K562 (cell line): ENCODE results near the gene SPAG9. TPM values are rescaled to one million over a fixed set of nuclear protein-coding genes. Genes with fewer than 3 reads are reported as not detected.

Source experiments
- HIVEP1 ChIP-seq: fragments of 250-450 bp; sonication (Bioruptor Pico); IDR thresholded peaks from 2 replicates; pipeline ENCODE4 v1.4.0; 2020; ENCODE audit warnings: mild to moderate bottlenecking
- KAT2B ChIP-seq: IDR thresholded peaks from one replicate; pipeline ENCODE4 v1.6.1; 2012; ENCODE audit warnings: low read depth, mild to moderate bottlenecking, control low read depth, inconsistent platforms, low read length, moderate library complexity
- MYNN ChIP-seq, 2 experiments: sonication (generic); formaldehyde crosslinking in 1 of 2; IDR thresholded peaks; 2 replicates each; pipeline versions ENCODE4 v1.5.0 to v1.6.1; 2016 to 2020; ENCODE audit warnings: antibody characterized with exemption in 1 of 2, missing genetic modification reagents in 1 of 2
- NBN ChIP-seq: fragments of 450-650 bp; IDR thresholded peaks from 2 replicates; pipeline ENCODE4 v1.6.1; 2016; ENCODE audit warnings: low read depth, mild to moderate bottlenecking
- NCOA6 ChIP-seq: fragments of 450-650 bp; IDR thresholded peaks from 2 replicates; pipeline ENCODE4 v1.6.1; 2017; ENCODE audit warnings: mild to moderate bottlenecking
- NRF1 ChIP-seq, 2 experiments: fragments of 450-650 bp; IDR thresholded peaks in 1 of 2; conservative IDR thresholded peaks in 1 of 2; 2 replicates each; pipeline ENCODE4 v1.6.1; 2014; ENCODE audit warnings: mild to moderate bottlenecking in 2 of 2
- NUFIP1 ChIP-seq: fragments of 450-650 bp; IDR thresholded peaks from 2 replicates; pipeline ENCODE4 v1.6.1; 2018; ENCODE audit not compliant: partially characterized antibody
- POLR3A ChIP-seq: IDR thresholded peaks from 2 replicates; pipeline ENCODE4 v1.6.1; 2011; ENCODE audit warnings: borderline replicate concordance, mild to moderate bottlenecking, moderate library complexity; ENCODE audit not compliant: insufficient read length, insufficient read depth; ENCODE audit errors: extremely low read depth
- PTRF ChIP-seq: fragments of 450-650 bp; IDR thresholded peaks from 2 replicates; pipeline ENCODE4 v1.6.1; 2016; ENCODE audit warnings: mild to moderate bottlenecking, missing genetic modification characterization, missing compliant biosample characterization
- RREB1 ChIP-seq: fragments of 250-450 bp; sonication (Bioruptor Pico); IDR thresholded peaks from 2 replicates; pipeline ENCODE4 v1.4.0; 2020
- TCF7L2 ChIP-seq: fragments of 150-350 bp; IDR thresholded peaks from 2 replicates; pipeline ENCODE4 v1.6.1; 2016; ENCODE audit warnings: low read depth, mild to moderate bottlenecking, low read length, moderate library complexity
- ZC3H11A ChIP-seq: IDR thresholded peaks from 2 replicates; pipeline ENCODE4 v1.6.1; 2012; ENCODE audit warnings: low read depth, low read length, improper control_type of control experiment
- ZFX ChIP-seq: sonication (generic); formaldehyde crosslinking; IDR thresholded peaks from 2 replicates; pipeline ENCODE4 v1.8.0; 2022; ENCODE audit warnings: mild to moderate bottlenecking, missing genetic modification reagents, moderate library complexity
- ZNF146 ChIP-seq: IDR thresholded peaks from one replicate; pipeline ENCODE4 v1.6.1; 2018; ENCODE audit warnings: missing compliant biosample characterization; ENCODE audit not compliant: unreplicated experiment
- ZNF24 ChIP-seq: fragments of 450-650 bp; IDR thresholded peaks from 2 replicates; pipeline ENCODE4 v1.6.1; 2016
- ZNF696 ChIP-seq: fragments of 250-450 bp; sonication (Bioruptor Pico); conservative IDR thresholded peaks from 2 replicates; pipeline ENCODE4 v1.4.0; 2020; ENCODE audit warnings: mild to moderate bottlenecking, moderate library complexity
- ZNF785 ChIP-seq: fragments of 250-450 bp; sonication (Bioruptor Pico); IDR thresholded peaks from 2 replicates; pipeline ENCODE4 v1.4.0; 2020; ENCODE audit warnings: mild to moderate bottlenecking
- polyA plus RNA-seq, 8 experiments: library from polyadenylated mRNA; depleted of rRNA in 4 of 8; stranded (reverse) in 5 of 8; unstranded in 3 of 8; fragments of >200 nt; fragmentation: Nextera tagmentation in 2 of 8; fragmentation: Illumina TruSeq in 1 of 8; extraction: Ambion mirVana in 2 of 8; extraction: Trizol in 1 of 8; gene quantifications; 2 replicates each; pipeline versions ENCODE4 v1.2.1 to v1.2.3, GENCODE V29; 2011 to 2014; ENCODE audit warnings: inconsistent platforms in 1 of 8, missing spikeins in 1 of 8
- total RNA-seq, 7 experiments: library from RNA; depleted of rRNA in 6 of 7; stranded (reverse); fragments of >200 nt in 6 of 7; fragmentation: Illumina TruSeq in 2 of 7; extraction: Trizol in 2 of 7; gene quantifications; 2 replicates each; pipeline versions ENCODE4 v1.2.1 to v1.2.3, GENCODE V29; 2011 to 2021; ENCODE audit warnings: low replicate concordance in 1 of 7
- TF ChIP-seq, protein P1 (sequence below): fragments of 450-650 bp; formaldehyde crosslinking; IDR thresholded peaks from 2 replicates; pipeline ENCODE4 v1.4.0; 2020; ENCODE audit warnings: mild to moderate bottlenecking, moderate library complexity
- TF ChIP-seq, protein P2 (sequence below): sonication (generic); formaldehyde crosslinking; IDR thresholded peaks from 2 replicates; pipeline ENCODE4 v1.8.0; 2022; ENCODE audit warnings: mild to moderate bottlenecking, missing genetic modification reagents, borderline replicate concordance

SPAG9 gene
- total and polyA plus RNA-seq, 9 of the 15 experiments (the other 6 are each of a cell fraction or from before 2014, with no cell fraction given): 12.2 to 99.2 (median 58.2) TPM

DNA sequence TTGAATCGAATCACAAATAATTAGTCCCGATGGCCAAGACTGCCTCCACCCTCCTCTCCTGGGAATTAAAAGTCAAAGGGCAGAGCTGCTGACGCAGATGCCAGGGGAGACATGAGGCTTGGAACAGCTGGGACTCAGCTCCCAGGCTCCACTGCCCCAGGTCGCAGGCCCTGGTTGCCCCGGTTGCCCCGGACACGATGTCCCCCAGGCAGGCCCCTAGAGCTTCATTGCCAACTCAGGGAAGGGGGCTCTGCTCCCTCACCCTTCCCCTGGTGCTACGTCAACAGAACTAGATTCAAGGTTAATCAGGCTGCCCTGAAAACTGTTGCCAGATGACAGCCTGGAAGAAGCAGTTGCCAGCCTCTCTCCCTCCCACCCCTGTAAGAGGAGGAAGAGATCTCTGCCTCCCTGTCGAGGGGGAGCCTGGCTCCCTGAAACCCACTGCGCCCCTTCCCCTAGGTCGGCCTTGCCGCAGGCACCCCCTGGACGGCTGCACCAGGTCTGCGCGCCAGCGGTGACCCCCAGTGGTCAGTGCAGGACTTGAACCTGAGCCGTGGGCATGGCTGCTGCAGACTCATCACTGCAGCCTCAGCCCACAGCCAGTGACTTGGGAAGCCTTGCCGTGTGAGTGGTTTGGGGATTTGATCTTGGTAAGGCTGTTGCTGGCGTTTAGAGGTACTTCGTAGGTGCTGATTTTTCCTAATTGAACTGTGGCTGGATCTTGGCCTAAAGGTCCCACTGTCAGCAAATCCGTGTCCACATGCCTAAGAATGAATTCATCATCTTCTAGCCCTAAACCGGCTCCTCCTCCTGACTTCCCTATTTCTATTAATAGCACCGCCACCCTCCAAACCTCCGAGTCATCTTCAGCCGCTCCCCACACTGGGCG lies 170.4 kb downstream of the SPAG9 start (continued):
- no peak for TF ChIP-seq RREB1 (CRISPR knock-in tag)
- no peak for TF ChIP-seq ZNF696 (CRISPR knock-in tag)
- no peak for TF ChIP-seq TCF7L2
- TF ChIP-seq NUFIP1: no peak
- no peak for TF ChIP-seq HIVEP1
- TF ChIP-seq NCOA6: peak; percentile 79
- TF ChIP-seq ZNF785 (CRISPR knock-in tag): no peak
- no peak for TF ChIP-seq POLR3A
- TF ChIP-seq ZFX (CRISPR knock-in tag): peak; percentile 88
- TF ChIP-seq, protein P1, sequence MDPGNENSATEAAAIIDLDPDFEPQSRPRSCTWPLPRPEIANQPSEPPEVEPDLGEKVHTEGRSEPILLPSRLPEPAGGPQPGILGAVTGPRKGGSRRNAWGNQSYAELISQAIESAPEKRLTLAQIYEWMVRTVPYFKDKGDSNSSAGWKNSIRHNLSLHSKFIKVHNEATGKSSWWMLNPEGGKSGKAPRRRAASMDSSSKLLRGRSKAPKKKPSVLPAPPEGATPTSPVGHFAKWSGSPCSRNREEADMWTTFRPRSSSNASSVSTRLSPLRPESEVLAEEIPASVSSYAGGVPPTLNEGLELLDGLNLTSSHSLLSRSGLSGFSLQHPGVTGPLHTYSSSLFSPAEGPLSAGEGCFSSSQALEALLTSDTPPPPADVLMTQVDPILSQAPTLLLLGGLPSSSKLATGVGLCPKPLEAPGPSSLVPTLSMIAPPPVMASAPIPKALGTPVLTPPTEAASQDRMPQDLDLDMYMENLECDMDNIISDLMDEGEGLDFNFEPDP (CRISPR knock-in tag): no peak
- peak; percentile 13; the same call in 1 of the 2 replicates for TF ChIP-seq ZC3H11A
- no peak for TF ChIP-seq KAT2B
- TF ChIP-seq PTRF (tag): no peak
- peak in 1 of 2 experiments; percentile 36; a peak in 2 of 4 replicates for TF ChIP-seq NRF1 (conservative IDR thresholded peaks at IDR 0.05 in 1 of 2, IDR thresholded peaks at IDR 0.05 in 1 of 2)
- 0 out of 2 replicates have a peak, but pooled peaks have one; percentile 52 for TF ChIP-seq ZNF24
- TF ChIP-seq, protein P2, sequence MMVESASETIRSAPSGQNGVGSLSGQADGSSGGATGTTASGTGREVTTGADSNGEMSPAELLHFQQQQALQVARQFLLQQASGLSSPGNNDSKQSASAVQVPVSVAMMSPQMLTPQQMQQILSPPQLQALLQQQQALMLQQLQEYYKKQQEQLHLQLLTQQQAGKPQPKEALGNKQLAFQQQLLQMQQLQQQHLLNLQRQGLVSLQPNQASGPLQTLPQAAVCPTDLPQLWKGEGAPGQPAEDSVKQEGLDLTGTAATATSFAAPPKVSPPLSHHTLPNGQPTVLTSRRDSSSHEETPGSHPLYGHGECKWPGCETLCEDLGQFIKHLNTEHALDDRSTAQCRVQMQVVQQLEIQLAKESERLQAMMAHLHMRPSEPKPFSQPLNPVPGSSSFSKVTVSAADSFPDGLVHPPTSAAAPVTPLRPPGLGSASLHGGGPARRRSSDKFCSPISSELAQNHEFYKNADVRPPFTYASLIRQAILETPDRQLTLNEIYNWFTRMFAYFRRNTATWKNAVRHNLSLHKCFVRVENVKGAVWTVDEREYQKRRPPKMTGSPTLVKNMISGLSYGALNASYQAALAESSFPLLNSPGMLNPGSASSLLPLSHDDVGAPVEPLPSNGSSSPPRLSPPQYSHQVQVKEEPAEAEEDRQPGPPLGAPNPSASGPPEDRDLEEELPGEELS (CRISPR knock-in tag): no peak
- peak; percentile 83 for TF ChIP-seq NBN
- no peak for TF ChIP-seq ZNF146 (CRISPR knock-in tag)
- TF ChIP-seq MYNN (IDR thresholded peaks at IDR 0.05): no peak; the same call in 1 of the 2 replicates
- TF ChIP-seq MYNN (CRISPR knock-in tag; IDR thresholded peaks at IDR 0.05): no peak
